ELR (cell line): ENCODE results near the gene RRBP1.

Source experiments
- DNase-seq: peaks from one replicate; pipeline ENCODE4 v3.0.0-alpha.2; 2015; ENCODE audit warnings: low read depth

The RRBP1 gene

GRCh38 chr20:17609811-17610377 lies 72.1 kb downstream of the RRBP1 start:
- DNase-seq = no peak

GRCh38 chr20:17608701-17609497 lies 73.1 kb downstream of the RRBP1 start:
- no peak for DNase-seq

- DNase-seq = no peak
Observed at GRCh38 chr20:17606001-17606400, 76.0 kb downstream of the RRBP1 start.

- no peak for DNase-seq
Observed at GRCh38 chr20:17605131-17605660, 76.8 kb downstream of the RRBP1 start.

GRCh38 chr20:17602493-17602892 lies 79.5 kb downstream of the RRBP1 start:
- DNase-seq = no peak

- no peak for DNase-seq
Observed at GRCh38 chr20:17601957-17602356, 80.1 kb downstream of the RRBP1 start.

GRCh38 chr20:17598013-17598550 lies 84.0 kb downstream of the RRBP1 start:
- no peak for DNase-seq

- DNase-seq = no peak
Observed at GRCh38 chr20:17595856-17596255, 86.2 kb downstream of the RRBP1 start.

GRCh38 chr20:17594443-17594842 lies 87.6 kb downstream of the RRBP1 start:
- no peak for DNase-seq

GRCh38 chr20:17593902-17594301 lies 88.1 kb downstream of the RRBP1 start:
- no peak for DNase-seq

- DNase-seq = no peak
Observed at GRCh38 chr20:17590245-17590644, 91.8 kb downstream of the RRBP1 start.

- DNase-seq = no peak
Observed at GRCh38 chr20:17589161-17589834, 92.7 kb downstream of the RRBP1 start.

- DNase-seq = no peak
Observed at GRCh38 chr20:17587824-17588223, 94.2 kb downstream of the RRBP1 start.

- no peak for DNase-seq
Observed at GRCh38 chr20:17587148-17587547, 94.9 kb downstream of the RRBP1 start.

GRCh38 chr20:17586250-17586649 lies 95.8 kb downstream of the RRBP1 start:
- no peak for DNase-seq

- no peak for DNase-seq
Observed at GRCh38 chr20:17584689-17585088, 97.4 kb downstream of the RRBP1 start.

GRCh38 chr20:17583126-17583525 lies 98.9 kb downstream of the RRBP1 start:
- DNase-seq = no peak

GRCh38 chr20:17580895-17581294 lies 101.1 kb downstream of the RRBP1 start:
- DNase-seq = no peak

- DNase-seq = peak; percentile 81
Observed at GRCh38 chr20:17579369-17580039, 102.5 kb downstream of the RRBP1 start.

- DNase-seq = no peak
Observed at GRCh38 chr20:17576215-17576614, 105.8 kb downstream of the RRBP1 start.

- no peak for DNase-seq
Observed at GRCh38 chr20:17573463-17573862, 108.6 kb downstream of the RRBP1 start.

GRCh38 chr20:17572034-17572638 lies 109.9 kb downstream of the RRBP1 start:
- no peak for DNase-seq
